ENCODE measurements around the gene ZNF296.
A peak's percentile ranks its signal among the peaks of the same experiment; 100 is the strongest.

Gene ZNF296

DNA sequence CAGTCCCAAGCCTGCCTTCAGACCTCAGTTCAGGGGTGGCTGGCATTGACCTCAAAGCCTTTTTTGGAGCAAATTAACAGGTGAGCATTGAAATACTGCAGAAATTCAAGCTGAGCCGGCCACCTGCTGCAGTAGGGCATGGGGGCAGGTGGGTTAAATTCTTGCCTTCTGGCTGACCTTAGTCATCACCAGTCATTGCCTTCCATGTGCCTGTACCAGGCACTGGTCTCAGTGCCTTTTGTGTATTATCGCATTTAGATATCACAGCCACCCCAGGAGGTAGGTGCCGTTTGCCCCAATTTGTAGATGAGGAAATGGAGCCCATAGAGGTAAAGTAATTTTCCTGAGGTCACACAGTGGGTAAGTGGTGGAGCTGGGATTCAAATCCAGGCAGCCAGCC, 23.9 kb upstream of the ZNF296 start:
- H3K36me3 ChIP-seq (ENCODE audit: control insufficient read depth, insufficient read depth, low read length), result no peaks in the 10 kb centered on the region
- no peak overlapping the region for H3K9ac ChIP-seq (ENCODE audit: low read length)
- no peak overlapping the region for H3K4me3 ChIP-seq (ENCODE audit: low read length)
- peaks cover 10% of the 10 kb centered on the region for H3K4me1 ChIP-seq (ENCODE audit: control insufficient read depth, insufficient read depth, low read length)
- H3K27me3 ChIP-seq (ENCODE audit: control insufficient read depth, insufficient read depth, low read length), result no peaks in the 10 kb centered on the region
- H3K27ac ChIP-seq (ENCODE audit: low read depth, low read length), result no peak overlapping the region

DNA sequence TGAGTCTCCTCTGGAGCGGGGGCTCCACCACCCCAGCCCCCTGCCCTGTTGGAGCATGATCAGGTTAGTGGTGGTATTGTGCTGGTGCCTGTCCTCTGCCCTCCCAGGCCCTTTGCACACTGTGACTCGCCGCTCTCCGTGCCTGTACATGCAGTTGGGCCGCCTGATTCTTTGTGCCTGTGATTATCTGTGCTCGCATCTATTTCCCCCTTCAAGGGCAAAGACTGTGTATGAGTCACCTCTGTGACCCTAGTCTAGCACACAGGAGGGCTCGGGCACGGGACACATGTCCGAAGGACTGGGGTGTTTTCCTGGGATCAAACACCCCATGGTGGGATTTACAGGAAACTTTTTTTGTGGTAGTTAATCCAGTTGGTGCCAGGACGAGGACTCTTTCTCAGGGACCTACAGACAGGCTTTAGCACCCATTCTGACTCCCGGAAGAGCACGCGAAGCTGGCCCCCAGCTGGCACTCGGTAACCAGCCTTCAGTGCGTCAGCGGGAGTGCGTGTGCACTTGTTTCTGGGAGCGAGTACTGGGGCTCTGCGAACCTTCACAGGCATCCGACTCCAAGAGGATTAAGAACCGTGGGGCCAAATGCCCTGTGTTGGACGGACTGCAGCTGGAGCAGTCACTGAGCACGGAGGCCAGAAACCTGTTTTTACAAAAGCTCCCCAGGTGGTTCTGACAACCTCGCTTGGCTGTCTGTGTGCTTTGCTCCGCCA, 23.4 kb upstream of the ZNF296 start:
- no peaks in the 10 kb centered on the region for H3K36me3 ChIP-seq (ENCODE audit: control insufficient read depth, insufficient read depth, low read length)
- no peak overlapping the region for H3K4me3 ChIP-seq (ENCODE audit: low read length)
- H3K27ac ChIP-seq (ENCODE audit: low read depth, low read length), result no peak overlapping the region
- H3K27me3 ChIP-seq (ENCODE audit: control insufficient read depth, insufficient read depth, low read length), result no peaks in the 10 kb centered on the region
- no peak overlapping the region for H3K9ac ChIP-seq (ENCODE audit: low read length)
- peaks cover 10% of the 10 kb centered on the region for H3K4me1 ChIP-seq (ENCODE audit: control insufficient read depth, insufficient read depth, low read length)

DNA sequence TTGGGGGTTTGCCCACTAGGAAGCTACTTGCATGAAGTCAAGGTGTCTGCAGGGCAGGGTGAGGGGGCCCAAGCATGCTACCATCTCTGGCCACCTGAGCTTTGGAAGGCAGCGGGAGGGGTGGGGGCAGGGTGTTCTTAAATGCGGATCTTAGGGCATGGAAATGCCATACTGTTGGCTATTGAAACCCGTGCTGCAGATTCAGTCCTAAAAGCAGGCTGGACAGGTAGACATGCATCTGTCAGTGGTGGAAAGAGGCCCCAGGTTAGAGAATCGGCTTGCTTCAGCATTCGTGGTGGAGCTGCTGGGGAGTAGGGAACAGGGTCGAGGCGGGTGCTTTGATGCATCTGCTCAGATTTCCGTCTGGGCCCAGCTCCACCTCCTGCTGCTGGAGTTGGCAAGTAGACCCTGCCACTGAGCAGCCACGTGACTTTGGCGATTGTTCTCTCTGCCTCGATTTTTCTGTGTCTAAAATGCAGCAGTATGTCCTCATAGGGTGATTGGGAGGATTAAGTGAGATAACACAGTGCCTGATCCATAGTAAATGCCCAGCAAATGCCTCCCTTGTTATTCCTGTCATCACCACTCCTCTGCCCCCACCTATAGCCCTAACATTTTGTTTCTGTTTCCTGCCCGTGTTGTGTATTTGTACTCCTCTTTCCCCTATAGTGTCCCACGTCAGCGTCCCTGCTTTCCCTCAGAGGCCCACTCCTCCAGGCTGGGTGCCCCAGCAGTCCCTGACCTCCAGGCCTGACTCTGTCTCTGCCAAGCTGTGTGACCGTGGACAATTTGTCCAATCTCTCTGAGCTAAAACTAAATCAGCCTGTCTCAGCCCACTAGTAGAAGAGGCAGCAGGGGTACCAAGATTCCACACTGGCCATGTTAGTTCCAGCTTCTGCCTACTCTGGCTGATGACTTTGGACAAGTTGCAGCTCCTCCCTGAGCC, 22.5 kb upstream of the ZNF296 start:
- Histone ChIP-seq H3K9ac (ENCODE audit: low read length) (no peak overlapping the region), H3K27ac (ENCODE audit: low read depth, low read length) (no peak overlapping the region), H3K4me1 (ENCODE audit: control insufficient read depth, insufficient read depth, low read length) (peaks cover 15% of the 10 kb centered on the region), H3K4me3 (ENCODE audit: low read length) (no peak overlapping the region), H3K27me3 (ENCODE audit: control insufficient read depth, insufficient read depth, low read length) (no peaks in the 10 kb centered on the region), H3K36me3 (ENCODE audit: control insufficient read depth, insufficient read depth, low read length) (no peaks in the 10 kb centered on the region)

DNA sequence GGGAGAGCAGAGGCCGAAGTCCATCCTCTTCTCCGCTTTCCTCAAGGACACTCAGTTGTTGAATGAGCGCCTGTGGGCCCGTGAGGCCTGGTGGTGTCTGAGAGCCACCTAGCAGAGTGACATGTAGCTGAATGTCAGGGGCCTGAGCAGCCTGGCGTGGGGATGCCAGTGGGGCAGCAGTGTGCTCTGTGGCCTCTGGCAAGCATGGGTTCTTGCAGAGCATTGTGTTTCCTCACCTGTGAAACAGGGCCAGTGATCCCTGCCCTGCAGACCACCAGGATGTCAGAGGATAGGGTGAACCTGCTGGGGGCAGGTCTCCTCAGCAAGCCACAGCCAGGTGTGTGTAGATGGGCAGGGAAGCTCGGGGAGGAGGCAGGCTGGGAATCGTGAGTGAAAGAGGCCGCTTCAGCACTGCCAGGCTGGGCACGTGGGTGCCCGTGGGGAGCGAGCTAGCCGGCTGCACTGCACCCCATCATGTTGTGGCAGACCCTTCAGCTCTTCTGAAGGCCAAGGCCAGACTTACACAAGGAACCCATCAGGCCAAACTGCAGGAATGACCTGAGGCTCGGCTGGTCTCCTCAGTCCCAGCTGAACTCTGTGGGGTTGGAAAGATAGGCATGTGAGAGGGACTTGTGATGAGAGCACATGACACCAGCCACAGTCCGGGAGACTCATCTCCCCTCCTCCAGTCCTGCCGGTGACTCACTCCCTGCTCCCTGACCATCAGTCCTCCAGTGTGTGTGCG, 21.7 kb upstream of the ZNF296 start:
- Histone ChIP-seq H3K36me3 (ENCODE audit: control insufficient read depth, insufficient read depth, low read length) (no peaks in the 10 kb centered on the region), H3K4me1 (ENCODE audit: control insufficient read depth, insufficient read depth, low read length) (peaks cover 15% of the 10 kb centered on the region), H3K4me3 (ENCODE audit: low read length) (no peak overlapping the region), H3K9ac (ENCODE audit: low read length) (no peak overlapping the region), H3K27ac (ENCODE audit: low read depth, low read length) (no peak overlapping the region), H3K27me3 (ENCODE audit: control insufficient read depth, insufficient read depth, low read length) (no peaks in the 10 kb centered on the region)

DNA sequence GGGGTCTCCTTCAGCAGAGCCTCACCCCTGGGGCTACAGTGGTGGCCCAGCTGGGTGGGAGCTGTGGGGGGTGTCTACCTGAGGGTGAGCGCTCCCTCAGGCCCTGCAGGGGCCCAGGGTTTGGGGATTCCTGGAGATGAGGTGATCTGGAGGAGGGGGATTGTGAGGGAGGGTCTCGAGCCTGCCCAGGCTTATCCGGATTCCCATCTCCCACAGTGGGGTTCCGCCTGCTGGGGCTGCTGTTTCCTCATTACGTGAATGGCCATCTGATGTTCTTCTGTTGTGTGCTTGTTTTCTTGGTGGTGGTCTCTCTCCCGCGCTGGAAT, 21.1 kb upstream of the ZNF296 start:
- Histone ChIP-seq H3K27ac (ENCODE audit: low read depth, low read length) (no peak overlapping the region), H3K4me3 (ENCODE audit: low read length) (no peak overlapping the region), H3K9ac (ENCODE audit: low read length) (no peak overlapping the region), H3K4me1 (ENCODE audit: control insufficient read depth, insufficient read depth, low read length) (peaks cover 14% of the 10 kb centered on the region), H3K27me3 (ENCODE audit: control insufficient read depth, insufficient read depth, low read length) (no peaks in the 10 kb centered on the region), H3K36me3 (ENCODE audit: control insufficient read depth, insufficient read depth, low read length) (no peaks in the 10 kb centered on the region)

DNA sequence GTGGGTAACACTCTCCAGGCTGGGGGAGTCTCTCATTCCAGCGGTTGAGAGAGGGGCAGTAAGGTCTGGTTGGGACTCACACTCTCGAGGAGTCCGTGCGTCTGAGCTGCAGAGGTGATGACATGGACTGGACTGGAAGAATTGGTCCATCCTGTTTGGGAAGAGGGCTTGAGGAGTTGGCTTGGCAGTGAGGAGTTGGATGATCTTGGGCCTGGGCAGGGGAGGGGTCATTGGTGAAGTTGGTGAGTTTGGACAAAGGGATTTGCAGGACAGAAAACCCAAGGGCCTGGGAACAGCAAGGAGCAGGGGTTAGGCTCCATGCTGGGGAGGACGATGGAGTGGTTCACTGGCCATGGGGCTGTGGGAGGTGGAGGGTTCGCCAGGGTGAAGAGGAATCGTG, 20.4 kb upstream of the ZNF296 start:
- Histone ChIP-seq H3K4me3 (ENCODE audit: low read length) (no peak overlapping the region), H3K27me3 (ENCODE audit: control insufficient read depth, insufficient read depth, low read length) (no peaks in the 10 kb centered on the region), H3K36me3 (ENCODE audit: control insufficient read depth, insufficient read depth, low read length) (no peaks in the 10 kb centered on the region), H3K27ac (ENCODE audit: low read depth, low read length) (no peak overlapping the region), H3K4me1 (ENCODE audit: control insufficient read depth, insufficient read depth, low read length) (peaks cover 14% of the 10 kb centered on the region), H3K9ac (ENCODE audit: low read length) (no peak overlapping the region)

DNA sequence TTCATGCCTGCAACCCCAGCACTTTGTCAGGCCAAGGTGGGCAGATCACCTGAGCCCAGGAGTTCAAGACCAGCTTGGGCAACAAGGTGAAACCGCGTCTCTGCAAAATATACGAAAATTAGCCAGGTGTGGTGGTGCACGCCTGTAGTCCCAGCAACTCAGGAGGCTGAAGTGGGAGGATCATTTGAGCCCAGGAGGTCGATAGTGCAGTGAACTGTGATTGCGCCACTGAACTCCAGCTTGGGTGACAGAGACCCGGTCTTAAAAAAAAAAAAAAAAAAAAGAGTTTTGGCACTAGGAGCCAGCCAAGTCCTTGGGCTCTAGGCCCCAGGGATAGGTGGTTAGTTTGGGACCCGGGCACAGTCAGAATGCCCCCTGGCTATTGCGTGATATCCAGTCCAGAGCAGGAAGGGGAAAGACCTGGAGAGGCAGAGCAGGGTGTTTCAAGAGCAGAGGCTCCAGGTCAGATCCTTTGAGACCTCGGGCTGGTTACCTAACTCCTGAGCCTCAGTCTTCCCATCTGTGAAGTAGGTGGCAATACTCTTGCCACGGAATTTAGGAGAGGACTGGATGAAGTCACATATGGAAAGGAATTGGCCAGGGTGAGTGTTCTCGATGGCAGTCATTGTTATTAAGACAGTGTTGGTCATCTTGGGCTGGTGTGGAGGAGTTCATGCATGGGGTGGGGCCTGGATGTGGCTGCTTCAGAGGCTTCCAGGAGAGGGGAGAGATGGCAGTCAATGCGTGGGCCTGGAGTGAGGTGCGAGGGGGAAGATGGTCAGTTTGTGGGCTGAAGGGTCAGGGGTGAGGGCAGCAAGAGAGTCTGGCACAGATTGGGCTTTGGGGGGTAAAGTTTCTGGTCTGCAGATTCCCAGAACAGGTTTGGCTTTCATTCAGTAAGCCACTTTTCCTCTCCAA, 19.5 kb upstream of the ZNF296 start:
- H3K27me3 ChIP-seq (ENCODE audit: control insufficient read depth, insufficient read depth, low read length), result no peaks in the 10 kb centered on the region
- H3K4me3 ChIP-seq (ENCODE audit: low read length), result no peak overlapping the region
- H3K36me3 ChIP-seq (ENCODE audit: control insufficient read depth, insufficient read depth, low read length), result no peaks in the 10 kb centered on the region
- no peak overlapping the region for H3K9ac ChIP-seq (ENCODE audit: low read length)
- no peak overlapping the region for H3K27ac ChIP-seq (ENCODE audit: low read depth, low read length)
- peaks cover 17% of the 10 kb centered on the region for H3K4me1 ChIP-seq (ENCODE audit: control insufficient read depth, insufficient read depth, low read length)

DNA sequence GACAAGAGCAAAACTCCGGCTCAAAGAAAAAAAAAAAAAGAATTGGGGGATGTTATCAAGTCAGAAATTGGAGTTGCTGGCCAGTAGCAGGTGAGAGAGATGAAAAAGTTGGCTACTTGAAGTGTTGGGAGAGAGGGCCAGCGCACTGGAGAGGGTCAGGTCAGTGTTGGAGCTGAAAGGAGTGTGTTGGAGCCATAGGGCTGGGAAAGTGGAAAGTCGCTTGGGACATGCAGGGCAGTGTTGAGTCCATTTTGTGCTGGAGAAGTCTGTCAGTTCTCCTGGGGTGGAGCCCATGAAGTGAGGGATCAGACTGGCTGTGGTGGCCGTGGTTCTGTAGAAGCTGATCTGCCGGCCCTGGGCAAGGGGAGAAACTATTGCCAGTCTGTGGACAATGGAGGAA, 18.4 kb upstream of the ZNF296 start:
- H3K4me1 ChIP-seq (ENCODE audit: control insufficient read depth, insufficient read depth, low read length), result peaks cover 17% of the 10 kb centered on the region
- peak overlapping the region; percentile 44 for H3K4me3 ChIP-seq (ENCODE audit: low read length)
- H3K27me3 ChIP-seq (ENCODE audit: control insufficient read depth, insufficient read depth, low read length), result no peaks in the 10 kb centered on the region
- no peak overlapping the region for H3K27ac ChIP-seq (ENCODE audit: low read depth, low read length)
- peaks cover 3% of the 10 kb centered on the region for H3K36me3 ChIP-seq (ENCODE audit: control insufficient read depth, insufficient read depth, low read length)
- H3K9ac ChIP-seq (ENCODE audit: low read length), result no peak overlapping the region

DNA sequence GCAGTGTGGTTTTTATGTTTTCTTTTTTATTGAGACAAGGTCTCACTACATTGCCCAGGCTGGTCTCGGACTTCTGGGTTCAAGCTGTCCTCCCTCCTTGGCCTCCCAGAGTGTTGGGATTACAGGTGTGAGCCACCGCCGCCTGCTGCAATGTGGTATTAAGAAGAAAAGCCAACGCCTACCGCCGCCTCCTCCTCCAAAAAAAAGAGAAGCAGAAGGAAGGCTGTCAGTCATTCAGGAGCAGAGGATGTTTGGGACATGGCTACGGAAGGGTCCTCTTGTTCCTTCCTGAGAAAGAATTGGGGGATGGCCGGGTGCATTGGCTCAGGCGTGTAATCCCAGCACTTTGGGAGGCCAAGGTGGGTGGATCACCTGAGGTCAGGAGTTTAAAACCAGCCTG, 17.9 kb upstream of the ZNF296 start:
- no peaks in the 10 kb centered on the region for H3K27me3 ChIP-seq (ENCODE audit: control insufficient read depth, insufficient read depth, low read length)
- H3K4me3 ChIP-seq (ENCODE audit: low read length), result peak overlapping the region; percentile 84
- H3K4me1 ChIP-seq (ENCODE audit: control insufficient read depth, insufficient read depth, low read length), result peaks cover 17% of the 10 kb centered on the region
- H3K27ac ChIP-seq (ENCODE audit: low read depth, low read length), result no peak overlapping the region
- H3K36me3 ChIP-seq (ENCODE audit: control insufficient read depth, insufficient read depth, low read length), result peaks cover 3% of the 10 kb centered on the region
- H3K9ac ChIP-seq (ENCODE audit: low read length), result no peak overlapping the region

DNA sequence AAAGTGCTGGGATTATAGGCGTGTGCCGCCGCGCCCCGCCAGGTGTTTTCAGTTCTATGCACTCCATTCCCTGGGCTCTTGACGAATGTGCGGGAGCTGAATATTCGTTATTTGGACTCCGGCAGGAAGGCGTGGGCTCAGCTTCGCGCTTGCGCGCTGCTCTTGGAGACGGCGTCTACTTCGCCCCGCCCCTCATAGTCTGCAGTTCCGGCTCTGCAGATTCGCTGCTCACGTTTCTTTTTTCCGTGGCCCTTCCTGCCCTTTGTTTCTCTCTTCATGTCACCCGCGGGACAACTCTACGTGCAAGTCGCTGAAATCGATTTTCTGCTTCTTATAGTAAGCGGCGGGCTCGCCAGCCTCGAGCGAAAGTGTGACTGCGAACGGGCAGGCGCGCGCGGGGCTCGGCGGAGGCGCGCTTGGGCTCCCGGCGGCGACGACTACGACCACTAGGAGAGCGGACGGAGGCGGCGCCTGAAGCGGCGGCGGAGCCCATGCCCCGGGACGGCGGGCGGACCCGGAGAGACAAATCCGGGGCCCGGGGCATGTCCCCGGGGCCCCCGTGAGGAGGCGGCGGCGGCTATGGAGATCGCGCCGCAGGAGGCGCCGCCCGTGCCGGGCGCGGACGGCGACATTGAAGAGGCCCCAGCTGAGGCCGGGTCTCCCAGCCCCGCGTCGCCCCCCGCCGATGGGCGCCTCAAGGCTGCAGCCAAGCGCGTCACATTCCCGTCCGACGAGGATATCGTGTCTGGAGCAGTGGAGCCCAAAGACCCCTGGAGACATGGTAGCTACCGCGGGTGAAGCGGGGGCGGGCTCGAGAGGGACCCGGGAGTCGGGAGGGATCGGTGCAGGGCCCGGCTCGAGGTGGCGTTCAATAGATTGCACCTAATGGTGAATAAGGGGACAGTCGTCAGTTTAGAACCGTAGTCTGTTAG, 16.7 kb upstream of the ZNF296 start, which contains the start of gene PPP1R37:
Gene PPP1R37 (plus strand): TSS at position 433 of the 932 bp plus-strand sequence. CDS start 147 bp downstream, at position 580.
- H3K4me1 ChIP-seq (ENCODE audit: control insufficient read depth, insufficient read depth, low read length), result peaks cover 12% of the 10 kb centered on the region
- no peaks in the 10 kb centered on the region for H3K27me3 ChIP-seq (ENCODE audit: control insufficient read depth, insufficient read depth, low read length)
- H3K4me3 ChIP-seq (ENCODE audit: low read length), result peak within 1 kb of the TSS; percentile 84
- peak within 1 kb of the TSS; percentile 96 for H3K27ac ChIP-seq (ENCODE audit: low read depth, low read length)
- peaks cover 3% of the 10 kb centered on the region for H3K36me3 ChIP-seq (ENCODE audit: control insufficient read depth, insufficient read depth, low read length)
- H3K9ac ChIP-seq (ENCODE audit: low read length), result peak within 1 kb of the TSS; percentile 76

Data from rectal smooth muscle tissue (tissue), 1 donor.